ENCODE results near the gene LRRC26. TPM values are rescaled to one million over a fixed set of nuclear protein-coding genes. Genes with fewer than 3 reads are reported as not detected.

LRRC26 gene
- total RNA-seq, 1 experiment from 2014 or later, result 0.40 TPM

- no TSS peak for BruUV-seq (replicated peaks)
- CTCF ChIA-PET, result no interaction called here
These were observed 13.0 kb upstream of the LRRC26 start for GRCh38 chr9:137182836-137183235.

GRCh38 chr9:137181680-137182079 is 11.8 kb upstream of the LRRC26 start:
- H3K4me2 ChIP-seq (ENCODE audit: low read length), result no peak overlapping the region
- H3K4me1 ChIP-seq (ENCODE audit: insufficient read depth, low read length), result peaks cover 6% of the 10 kb centered on the region; the same call in 1 of the 2 replicates
- no TSS peak for BruUV-seq (replicated peaks)
- H4K20me1 ChIP-seq (ENCODE audit: low read length), result no peaks in the 10 kb centered on the region
- H3K36me3 ChIP-seq (ENCODE audit: low read depth, low read length), result no peaks in the 10 kb centered on the region
- H3K9ac ChIP-seq (ENCODE audit: low read length), result no peak overlapping the region
- no peak for ATAC-seq
- no peak for TF ChIP-seq CTCF (conservative IDR thresholded peaks at IDR 0.05; ENCODE audit: low read depth, low read length)
- no peak for TF ChIP-seq EZH2phosphoT487 (IDR thresholded peaks at IDR 0.05; ENCODE audit: borderline replicate concordance, low read length)
- no peak for TF ChIP-seq EZH2 (IDR thresholded peaks at IDR 0.05; ENCODE audit: low read length, unreplicated experiment)
- H2AFZ ChIP-seq (ENCODE audit: low read length), result no peak overlapping the region
- H3K27me3 ChIP-seq (ENCODE audit: low read length), result no peaks in the 10 kb centered on the region
- no peak for DNase-seq
- H3F3A ChIP-seq (ENCODE audit: low read length, unreplicated experiment), result no peaks in the 10 kb centered on the region
- H3K9me2 ChIP-seq (replicated peaks; ENCODE audit: low read length), result no peaks in the 10 kb centered on the region
- H3K4me3 ChIP-seq (ENCODE audit: low read length), result no peak overlapping the region
- peaks cover 11% of the 10 kb centered on the region for H3K79me2 ChIP-seq (ENCODE audit: low read length)
- ChIA-PET CTCF (no interaction called here), POLR2A (ENCODE audit: unreplicated experiment) (no interaction called here)
- no peak overlapping the region for H3K27ac ChIP-seq (ENCODE audit: low read length)
- no peaks in the 10 kb centered on the region for H3K9me3 ChIP-seq (ENCODE audit: low read length)
- intact Hi-C loops (cut with micrococcal nuclease), result no loop called here

More at GRCh38 chr9:137182836-137183235, 13.0 kb upstream of the LRRC26 start:
- ATAC-seq, result no peak
- POLR2A ChIA-PET (ENCODE audit: unreplicated experiment), result no interaction called here
- no peak for TF ChIP-seq CTCF (conservative IDR thresholded peaks at IDR 0.05; ENCODE audit: low read depth, low read length)
- no peak for TF ChIP-seq EZH2 (IDR thresholded peaks at IDR 0.05; ENCODE audit: low read length, unreplicated experiment)
- no peak for TF ChIP-seq EZH2phosphoT487 (IDR thresholded peaks at IDR 0.05; ENCODE audit: borderline replicate concordance, low read length)
- DNase-seq, result no peak
- no peaks in the 10 kb centered on the region for H3K9me3 ChIP-seq (ENCODE audit: low read length)
- no peak overlapping the region for H3K9ac ChIP-seq (ENCODE audit: low read length)
- H3K4me1 ChIP-seq (ENCODE audit: insufficient read depth, low read length), result peaks cover 15% of the 10 kb centered on the region
- no peaks in the 10 kb centered on the region for H4K20me1 ChIP-seq (ENCODE audit: low read length)
- intact Hi-C loops (cut with micrococcal nuclease), result no loop called here
- H3K79me2 ChIP-seq (ENCODE audit: low read length), result peaks cover 22% of the 10 kb centered on the region
- H3K4me3 ChIP-seq (ENCODE audit: low read length), result no peak overlapping the region
- H2AFZ ChIP-seq (ENCODE audit: low read length), result no peak overlapping the region
- H3K27ac ChIP-seq (ENCODE audit: low read length), result no peak overlapping the region
- no peaks in the 10 kb centered on the region for H3K9me2 ChIP-seq (replicated peaks; ENCODE audit: low read length)
- H3K36me3 ChIP-seq (ENCODE audit: low read depth, low read length), result no peaks in the 10 kb centered on the region
- no peaks in the 10 kb centered on the region for H3K27me3 ChIP-seq (ENCODE audit: low read length)
- H3F3A ChIP-seq (ENCODE audit: low read length, unreplicated experiment), result no peaks in the 10 kb centered on the region
- H3K4me2 ChIP-seq (ENCODE audit: low read length), result no peak overlapping the region

- no peaks in the 10 kb centered on the region for H3K9me2 ChIP-seq (replicated peaks; ENCODE audit: low read length)
- DNase-seq (no peak), ATAC-seq (no peak)
- no peak overlapping the region for H3K27ac ChIP-seq (ENCODE audit: low read length)
- H3K4me1 ChIP-seq (ENCODE audit: insufficient read depth, low read length), result no peaks in the 10 kb centered on the region
- H3F3A ChIP-seq (ENCODE audit: low read length, unreplicated experiment), result no peaks in the 10 kb centered on the region
- no peaks in the 10 kb centered on the region for H3K9me3 ChIP-seq (ENCODE audit: low read length)
- no peak overlapping the region for H3K9ac ChIP-seq (ENCODE audit: low read length)
- no TSS peak for BruUV-seq (replicated peaks)
- ChIA-PET CTCF (no interaction called here), POLR2A (ENCODE audit: unreplicated experiment) (no interaction called here)
- H3K4me2 ChIP-seq (ENCODE audit: low read length), result no peak overlapping the region
- no peaks in the 10 kb centered on the region for H3K27me3 ChIP-seq (ENCODE audit: low read length)
- no peaks in the 10 kb centered on the region for H3K36me3 ChIP-seq (ENCODE audit: low read depth, low read length)
- no peak overlapping the region for H3K4me3 ChIP-seq (ENCODE audit: low read length)
- H3K79me2 ChIP-seq (ENCODE audit: low read length), result no peaks in the 10 kb centered on the region
- intact Hi-C loops (cut with micrococcal nuclease), result no loop called here
- no peak overlapping the region for H2AFZ ChIP-seq (ENCODE audit: low read length)
- no peak for TF ChIP-seq EZH2 (IDR thresholded peaks at IDR 0.05; ENCODE audit: low read length, unreplicated experiment)
- no peak for TF ChIP-seq EZH2phosphoT487 (IDR thresholded peaks at IDR 0.05; ENCODE audit: borderline replicate concordance, low read length)
- TF ChIP-seq CTCF (conservative IDR thresholded peaks at IDR 0.05; ENCODE audit: low read depth, low read length), result no peak
- H4K20me1 ChIP-seq (ENCODE audit: low read length), result no peaks in the 10 kb centered on the region
These were observed 10.6 kb upstream of the LRRC26 start for GRCh38 chr9:137180491-137180890.

Measured in PC-3 (cell line).